Hippocampal formation (tissue), 2 donors: ENCODE data around the gene PHLDB2.

Experiments
- DNase-seq, 2 donors: peaks; one replicate each; lab custom pipeline; 2025; lab: John Stamatoyannopoulos, UW

The PHLDB2 gene

DNA sequence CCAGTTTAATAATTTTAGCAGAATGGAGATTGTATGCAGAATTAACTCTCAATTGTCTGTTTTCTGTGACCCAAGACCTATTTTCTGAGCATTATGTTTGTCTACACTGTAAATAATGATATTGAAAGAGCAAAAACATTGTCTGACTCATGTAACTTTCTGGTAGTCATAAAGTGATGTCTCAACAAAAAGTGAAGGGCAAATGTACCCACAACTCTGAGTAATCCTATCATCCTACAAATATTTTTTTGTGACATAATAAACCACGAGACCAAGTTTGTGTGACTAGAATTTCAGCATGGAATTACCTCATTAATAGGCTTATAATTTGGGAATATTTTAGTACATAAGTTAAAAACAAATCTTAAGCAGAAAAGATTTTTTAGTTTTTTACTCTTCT lies 104.4 kb downstream of the PHLDB2 start:
- DNase-seq: no peak

DNA sequence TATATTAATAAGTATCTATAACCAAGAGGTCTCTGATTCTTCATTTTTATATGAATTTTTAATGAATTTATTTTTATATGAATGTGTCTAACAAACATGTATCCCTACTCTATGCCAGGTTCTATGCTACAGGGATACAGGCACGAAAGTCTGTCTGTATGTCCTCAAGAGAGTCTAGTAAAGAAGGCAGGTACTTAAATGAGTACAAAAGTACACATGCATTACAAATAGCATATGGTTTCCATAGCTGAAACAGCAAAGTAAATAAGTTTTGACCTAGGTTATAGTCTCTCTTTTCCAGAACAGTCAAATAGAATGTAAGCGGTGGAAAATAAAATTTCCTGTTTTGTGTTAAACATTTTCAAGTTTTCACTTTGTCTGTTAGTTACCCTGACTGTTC lies 106.4 kb downstream of the PHLDB2 start:
- no peak for DNase-seq

GRCh38 chr3:111967068-111967467 lies 108.0 kb downstream of the PHLDB2 start:
- DNase-seq: no peak

DNA sequence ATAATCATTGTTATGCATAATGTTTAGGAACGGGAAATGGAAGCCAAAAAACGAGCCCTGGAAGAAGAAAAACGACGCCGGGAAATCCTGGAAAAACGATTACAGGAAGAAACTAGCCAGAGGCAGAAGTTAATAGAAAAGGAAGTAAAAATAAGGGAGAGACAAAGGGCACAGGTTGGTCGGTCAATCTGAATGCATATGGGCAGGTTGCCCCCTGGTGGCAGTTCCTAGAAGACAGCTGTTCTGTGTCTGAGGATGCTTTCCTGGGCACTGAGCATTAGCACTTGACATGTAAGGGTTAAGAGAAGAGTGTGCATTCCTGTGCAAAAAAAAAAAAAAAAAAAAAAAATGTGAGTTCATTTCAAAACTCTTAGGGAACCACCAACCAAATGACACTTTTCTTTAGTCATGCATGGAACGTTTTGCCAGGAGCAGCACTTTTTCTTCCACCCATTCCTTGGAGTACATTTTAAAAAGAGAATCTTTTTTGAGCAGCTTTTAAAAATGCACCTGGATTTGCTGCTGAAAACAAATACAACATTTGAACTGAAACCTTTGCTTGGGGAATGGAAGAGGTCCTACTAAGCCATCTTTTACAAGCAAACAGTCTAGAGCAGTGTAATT lies 108.7 kb downstream of the PHLDB2 start:
- peak; percentile 70 to 76 for DNase-seq

GRCh38 chr3:111968319-111969054 lies 109.4 kb downstream of the PHLDB2 start:
- DNase-seq: no peak

- no peak for DNase-seq
Observed at GRCh38 chr3:111970376-111970775, 111.3 kb downstream of the PHLDB2 start.

DNA sequence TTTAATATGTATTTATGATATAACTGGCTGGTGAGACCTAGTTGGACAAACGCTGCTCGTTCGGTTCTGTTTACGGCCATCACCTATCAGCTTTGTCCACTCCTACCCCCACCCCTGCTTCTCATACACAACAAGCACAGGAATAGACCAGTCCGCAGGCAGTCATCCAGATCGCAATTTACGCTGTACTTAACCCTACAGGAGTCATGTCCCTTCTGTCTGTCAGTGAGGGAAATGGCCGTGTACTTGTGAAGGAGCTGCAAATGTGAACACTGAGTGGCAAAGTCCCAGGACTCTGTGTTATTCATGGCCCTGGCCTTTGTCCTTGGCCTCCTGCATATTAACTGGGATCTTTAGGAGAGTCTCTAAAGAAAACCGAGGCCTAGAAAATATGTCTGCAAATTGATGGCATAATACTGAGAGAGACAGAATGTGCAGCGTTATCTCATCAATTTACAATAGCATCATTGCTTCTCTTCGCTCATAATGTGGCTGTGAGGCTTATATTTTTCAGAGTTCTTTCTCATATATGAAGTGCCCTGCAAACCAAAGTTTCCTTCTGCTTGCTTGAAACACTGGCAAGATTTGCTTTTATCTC lies 112.6 kb downstream of the PHLDB2 start:
- DNase-seq: no peak

DNA sequence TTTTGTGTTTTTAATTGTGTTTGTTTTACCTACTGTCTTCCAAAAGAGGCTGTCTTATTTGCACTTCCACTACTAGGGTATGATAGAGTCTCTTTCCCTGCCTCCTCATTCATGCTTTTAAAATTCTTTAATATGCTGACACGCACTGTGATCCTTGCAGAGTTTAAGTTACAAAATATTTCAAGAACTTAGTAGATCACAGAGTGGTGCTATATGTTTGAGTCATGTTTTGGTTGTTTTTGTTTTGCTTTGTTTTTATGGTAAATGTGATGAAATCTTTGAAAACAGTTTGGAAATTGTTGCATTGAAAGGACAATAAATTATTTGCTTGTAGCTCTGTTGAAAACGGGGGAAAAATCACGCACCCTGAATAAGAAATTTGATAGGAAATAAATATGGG lies 113.8 kb downstream of the PHLDB2 start:
- no peak for DNase-seq

DNA sequence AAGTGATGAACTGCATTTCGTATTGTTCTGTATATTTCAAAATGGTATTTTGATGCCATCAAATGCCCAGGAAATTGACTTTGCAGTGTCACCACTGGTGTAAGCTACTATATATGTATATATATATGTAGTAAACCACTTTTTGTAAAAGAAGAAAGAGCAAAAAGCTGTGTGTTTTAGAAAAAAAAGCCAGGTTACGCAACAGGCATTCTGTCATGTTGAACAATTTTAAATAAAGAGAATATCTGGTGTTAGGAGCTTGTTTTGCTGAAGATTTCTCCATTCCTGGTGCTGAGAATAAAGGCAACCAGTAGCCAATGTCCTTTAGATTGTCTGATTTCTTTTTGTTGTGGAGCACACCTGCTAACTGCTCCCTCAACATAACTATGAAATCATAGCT lies 116.1 kb downstream of the PHLDB2 start:
- no peak for DNase-seq

DNA sequence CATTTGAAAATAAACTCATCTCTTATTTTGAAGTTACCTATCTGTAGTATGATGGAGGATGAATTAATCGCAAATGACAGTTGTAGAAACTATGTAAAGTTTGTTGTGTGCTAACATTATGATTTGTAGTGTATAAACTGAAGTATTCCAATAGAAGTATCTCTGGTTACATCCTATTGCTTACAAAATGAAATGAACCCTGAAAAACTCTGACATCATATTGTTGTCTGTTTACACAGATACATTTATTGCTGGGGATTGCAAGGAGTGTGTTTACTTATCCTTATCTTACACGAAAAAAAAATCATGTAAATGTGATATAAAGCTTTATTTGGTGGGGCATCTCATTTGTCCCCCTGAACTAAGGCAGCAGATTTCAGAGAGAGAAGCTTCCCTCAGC lies 117.2 kb downstream of the PHLDB2 start:
- no peak for DNase-seq

- peak; percentile 90 to 94 for DNase-seq
Observed at GRCh38 chr3:111978583-111979433, 119.7 kb downstream of the PHLDB2 start, which contains the start of gene ABHD10. TSS of gene ABHD10 (plus strand) at chr3:111979026. CDS start at chr3:111979062, 36 bp downstream.

- DNase-seq: no peak
Observed at GRCh38 chr3:111979434-111980038, 120.5 kb downstream of the PHLDB2 start.

DNA sequence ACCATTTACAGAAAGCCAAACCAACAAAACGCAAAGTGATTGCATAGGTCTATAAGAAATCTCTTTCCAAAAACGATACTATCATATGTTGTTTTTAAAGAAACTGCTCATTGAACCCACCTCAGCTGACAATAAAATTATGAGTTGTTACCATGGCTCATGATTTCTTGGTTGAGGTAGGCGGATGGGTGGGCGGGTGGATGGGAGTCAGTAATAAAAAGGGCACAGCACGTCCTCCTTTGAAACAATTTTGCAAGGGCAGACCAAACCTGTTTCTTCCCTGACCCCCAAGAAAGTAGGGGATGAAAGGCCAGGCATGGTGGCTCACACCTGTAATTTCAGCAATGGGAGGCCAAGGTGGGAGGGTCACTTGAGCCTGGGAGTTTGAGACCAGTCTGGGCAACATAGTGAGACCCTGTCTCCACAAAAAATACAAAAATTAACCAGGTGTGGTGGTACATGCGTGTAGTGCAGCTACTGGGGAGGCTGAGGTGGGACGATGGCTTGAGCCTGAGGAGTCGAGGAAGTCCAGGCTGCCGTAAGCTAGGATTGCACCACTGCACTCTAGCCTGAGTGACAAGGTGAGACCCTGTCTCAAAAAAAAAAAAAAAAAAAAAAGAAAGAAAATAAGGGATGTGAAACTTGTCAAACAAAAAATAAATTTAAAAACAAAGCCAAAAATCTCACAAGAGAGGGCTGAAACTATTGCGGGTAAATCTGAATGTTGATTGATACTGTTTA lies 121.8 kb downstream of the PHLDB2 start:
- no peak for DNase-seq

DNA sequence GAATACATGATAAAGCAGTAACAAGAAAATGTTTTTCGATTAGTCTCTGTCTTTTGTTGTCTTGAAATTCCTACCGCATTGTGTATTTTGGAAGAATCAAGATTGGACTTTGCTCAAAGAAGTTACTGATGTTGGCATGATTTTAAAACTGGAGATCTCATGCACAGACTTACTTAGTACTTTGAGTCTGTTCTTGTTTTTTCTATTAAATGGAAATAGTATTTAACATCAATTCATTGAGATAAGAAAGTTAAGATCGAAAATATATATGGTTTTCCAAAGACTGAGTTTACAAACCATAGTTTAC lies 122.3 kb downstream of the PHLDB2 start:
- DNase-seq: no peak

DNA sequence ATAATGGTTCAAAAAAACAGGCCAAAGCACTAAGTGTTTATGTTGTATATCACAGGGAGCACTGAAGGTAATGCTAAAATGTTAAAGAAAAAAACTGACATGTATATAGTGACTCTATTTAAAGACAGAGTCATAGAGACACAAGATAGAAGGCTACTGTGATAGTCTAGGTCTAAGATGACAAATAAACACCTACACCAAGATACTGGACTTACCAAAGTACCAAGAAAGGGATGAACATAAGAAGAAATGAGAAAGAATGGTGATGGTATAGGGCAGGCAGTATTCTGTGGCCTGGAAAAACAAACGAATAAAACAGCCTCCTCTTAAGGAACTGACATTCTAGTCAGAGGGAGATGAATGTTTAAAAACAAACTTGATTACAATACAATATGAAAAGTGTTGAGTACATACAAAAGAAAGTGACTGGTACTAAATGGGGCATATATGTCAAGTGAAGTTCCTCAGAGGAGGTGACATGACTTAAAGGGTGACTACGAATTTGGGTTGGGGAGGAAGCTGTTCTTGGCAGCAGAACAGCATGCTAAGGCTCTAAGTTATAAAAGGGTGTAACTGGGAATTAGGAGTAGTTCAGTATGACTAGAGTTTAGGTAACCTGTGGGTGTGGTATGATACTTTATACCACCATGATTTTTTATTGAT lies 125.7 kb downstream of the PHLDB2 start:
- DNase-seq: no peak

DNA sequence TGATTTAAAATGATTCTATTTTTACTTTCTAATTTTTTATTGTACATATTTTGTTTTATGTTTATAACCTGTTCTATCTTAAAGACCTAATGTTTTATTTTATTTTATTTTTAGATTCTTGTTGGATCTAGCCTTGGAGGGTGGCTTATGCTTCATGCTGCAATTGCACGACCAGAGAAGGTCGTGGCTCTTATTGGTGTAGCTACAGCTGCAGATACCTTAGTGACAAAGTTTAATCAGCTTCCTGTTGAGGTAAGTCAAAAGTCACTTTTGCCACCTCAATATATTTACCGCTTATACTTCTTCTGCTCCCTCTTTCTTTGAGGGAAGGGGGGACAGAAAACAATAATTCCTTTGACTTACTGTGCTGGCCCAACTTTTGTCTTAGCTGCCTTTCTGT lies 127.7 kb downstream of the PHLDB2 start:
- DNase-seq: no peak

DNA sequence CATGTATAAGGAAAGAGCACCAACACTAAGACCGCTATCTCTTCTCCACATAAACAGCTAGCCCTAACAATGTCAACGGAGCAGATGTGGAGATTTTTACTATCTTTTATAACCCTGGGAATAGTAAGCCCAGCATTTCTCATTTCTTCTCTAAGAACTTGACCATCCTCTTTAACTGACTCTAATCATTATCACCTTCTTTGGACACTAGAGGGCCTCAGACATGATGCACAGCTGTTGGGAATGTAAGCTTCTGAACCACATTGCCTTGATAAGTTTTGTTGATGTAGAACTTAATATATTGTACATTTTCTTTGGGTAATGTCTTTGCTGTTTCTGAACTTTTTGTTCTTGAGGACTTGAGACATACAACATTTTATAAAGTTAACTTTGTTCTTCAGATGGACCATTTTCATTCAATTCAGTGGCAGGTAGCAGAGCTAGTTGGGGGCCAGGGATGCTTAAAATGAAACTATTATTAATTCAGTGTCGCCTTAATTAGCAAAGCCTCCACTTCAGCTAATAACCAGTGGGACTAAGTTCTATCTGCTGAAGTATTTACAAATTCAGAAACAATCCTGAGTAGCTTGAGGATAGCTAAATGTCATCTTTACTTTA lies 130.1 kb downstream of the PHLDB2 start:
- DNase-seq: peak in 1 of 2 donors; percentile 67

DNA sequence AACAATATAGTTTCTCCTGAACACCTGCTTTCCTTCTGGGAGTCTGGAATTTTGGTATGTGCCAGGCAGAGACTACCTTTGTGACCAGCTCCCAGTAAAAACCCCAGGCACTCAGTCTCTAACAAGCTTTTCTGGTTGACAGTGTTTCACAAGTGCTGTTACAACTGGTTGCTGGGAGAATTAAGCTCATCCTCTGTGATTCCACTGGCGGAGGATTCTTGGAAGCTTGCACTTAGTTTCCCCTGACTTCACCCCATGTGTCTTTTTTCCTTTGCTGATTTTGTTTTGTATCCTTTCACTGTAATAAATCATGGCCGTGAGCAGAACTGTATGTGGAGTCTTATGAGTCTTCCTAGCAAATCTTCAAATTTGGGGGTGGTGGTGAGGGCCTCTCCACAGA lies 134.0 kb downstream of the PHLDB2 start:
- DNase-seq: no peak

DNA sequence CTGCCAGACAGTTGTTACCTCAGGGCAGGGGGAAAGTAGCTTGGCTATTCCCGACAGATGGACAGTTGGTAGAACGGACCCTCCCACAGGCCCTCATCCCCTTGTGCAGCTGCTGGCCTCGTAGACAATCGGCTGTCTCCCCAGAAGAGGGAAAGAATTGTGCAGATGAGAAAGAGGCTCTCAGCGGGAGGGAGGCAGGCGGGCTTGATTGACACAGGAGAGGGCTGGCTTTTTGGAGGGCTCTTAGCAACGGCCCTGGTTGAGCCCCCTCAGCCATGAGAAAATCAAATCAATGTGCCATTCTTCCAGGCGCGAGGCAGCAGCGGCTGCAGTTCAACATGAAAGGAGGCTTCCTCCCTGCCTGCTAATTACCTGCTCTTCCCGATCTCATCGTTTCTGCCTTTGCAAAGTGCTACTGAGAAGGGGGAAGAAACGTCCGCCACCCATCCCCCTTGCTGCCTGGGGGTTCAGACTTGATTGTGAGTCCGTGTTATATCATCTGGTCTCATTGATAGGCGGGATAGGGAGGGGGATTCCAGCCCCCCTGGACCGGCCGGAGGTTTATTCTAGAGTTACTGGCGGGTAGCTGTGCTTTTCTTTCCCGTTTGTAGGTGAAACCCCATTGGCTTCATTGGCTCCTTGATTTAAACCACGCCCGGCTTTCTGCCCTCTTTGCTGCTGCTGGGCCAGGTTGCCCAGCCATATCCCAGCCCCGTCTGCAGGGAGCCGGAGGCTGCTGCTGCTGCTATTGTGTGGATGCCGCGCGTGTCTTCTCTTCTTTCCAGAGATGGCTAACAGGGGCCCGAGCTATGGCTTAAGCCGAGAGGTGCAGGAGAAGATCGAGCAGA lies 139.8 kb downstream of the PHLDB2 start, which contains the start of gene TAGLN3:
TSS of gene TAGLN3 (plus strand) at position 287 of the 848 bp plus-strand sequence. CDS start at position 788, 501 bp downstream.
- DNase-seq: peak; percentile 32 to 70
